Left ventricle myocardium inferior (tissue), 1 donor: ENCODE data around the gene BHLHE23. TPM values are rescaled to one million over a fixed set of nuclear protein-coding genes. Genes with fewer than 3 reads are reported as not detected.

Source experiments
- DNase-seq: peaks from one replicate; pipeline ENCODE4 v3.0.0-alpha.2; 2020
- H3K27ac ChIP-seq: fragments of 200-600 bp; replicated peaks from 2 replicates; pipeline ENCODE4 v1.8.0; 2021
- H3K27me3 ChIP-seq: fragments of 200-600 bp; 2 replicates; pipeline ENCODE4 v1.8.0; 2021; ENCODE audit warnings: low read depth
- H3K36me3 ChIP-seq: fragments of 200-600 bp; 2 replicates; pipeline ENCODE4 v1.8.0; 2021
- H3K4me1 ChIP-seq: fragments of 200-600 bp; 2 replicates; pipeline ENCODE4 v1.8.0; 2021
- H3K4me3 ChIP-seq: fragments of 200-600 bp; 2 replicates; pipeline ENCODE4 v1.8.0; 2021; ENCODE audit warnings: mild to moderate bottlenecking, moderate library complexity
- H3K9me3 ChIP-seq: fragments of 200-600 bp; replicated peaks from 2 replicates; pipeline ENCODE4 v1.8.0; 2021
- CTCF ChIP-seq: fragments of 200-600 bp; IDR thresholded peaks from 2 replicates; pipeline ENCODE4 v1.8.0; 2021; ENCODE audit warnings: antibody characterized with exemption, mild to moderate bottlenecking, borderline replicate concordance
- intact Hi-C: fragments of 100-400 bp; cut with micrococcal nuclease; formaldehyde crosslinking; loops from one replicate; pipeline ENCODE4 v1.11.0; 2022
- total RNA-seq: library from RNA; stranded (reverse); fragmentation: NEBNext Ultra II Directional; extraction: Animal tissue kit (Norgen Biotek cat#: 25700); gene quantifications from one replicate; pipeline ENCODE4 v1.2.1, GENCODE V29; 2021
- donor health status: DM: no; HTN: yes; CAD: no; lungs with severe emphysema.

The BHLHE23 gene
- total RNA-seq, 1 donor from 2014 or later = not detected

- Histone ChIP-seq H3K4me3 (no peak overlapping the region), H3K27me3 (peaks cover 93% of the 10 kb centered on the region), H3K4me1 (no peaks in the 10 kb centered on the region), H3K9me3 (no peaks in the 10 kb centered on the region), H3K27ac (no peak overlapping the region), H3K36me3 (no peaks in the 10 kb centered on the region)
- DNase-seq = no peak
- intact Hi-C loops = no loop called here
- TF ChIP-seq CTCF = no peak
Observed at GRCh38 chr20:62994869-62995281, 11.9 kb downstream of the BHLHE23 start.

- no peak for TF ChIP-seq CTCF
- Histone ChIP-seq H3K36me3 (no peaks in the 10 kb centered on the region), H3K9me3 (no peaks in the 10 kb centered on the region), H3K4me1 (no peaks in the 10 kb centered on the region), H3K27me3 (peaks cover 91% of the 10 kb centered on the region), H3K27ac (no peak overlapping the region), H3K4me3 (no peak overlapping the region)
- no peak for DNase-seq
- intact Hi-C loops = no loop called here
Observed at GRCh38 chr20:62993856-62994494, 12.8 kb downstream of the BHLHE23 start.

- TF ChIP-seq CTCF = no peak
- Histone ChIP-seq H3K4me1 (no peaks in the 10 kb centered on the region), H3K36me3 (no peaks in the 10 kb centered on the region), H3K27me3 (peaks cover 91% of the 10 kb centered on the region), H3K27ac (no peak overlapping the region), H3K4me3 (no peak overlapping the region), H3K9me3 (no peaks in the 10 kb centered on the region)
- intact Hi-C loops = no loop called here
- no peak for DNase-seq
Observed at GRCh38 chr20:62991863-62992262, 14.9 kb downstream of the BHLHE23 start.

- TF ChIP-seq CTCF = no peak
- intact Hi-C loops = no loop called here
- no peaks in the 10 kb centered on the region for H3K9me3 ChIP-seq
- no peak overlapping the region for H3K27ac ChIP-seq
- peaks cover 89% of the 10 kb centered on the region for H3K27me3 ChIP-seq
- H3K4me1 ChIP-seq = no peaks in the 10 kb centered on the region
- H3K4me3 ChIP-seq = no peak overlapping the region
- H3K36me3 ChIP-seq = no peaks in the 10 kb centered on the region
- no peak for DNase-seq
Observed at GRCh38 chr20:62991196-62991807, 15.5 kb downstream of the BHLHE23 start.

GRCh38 chr20:62990306-62990825 is 16.4 kb downstream of the BHLHE23 start:
- Histone ChIP-seq H3K4me1 (no peaks in the 10 kb centered on the region), H3K27me3 (peaks cover 88% of the 10 kb centered on the region), H3K36me3 (no peaks in the 10 kb centered on the region), H3K9me3 (no peaks in the 10 kb centered on the region), H3K4me3 (no peak overlapping the region), H3K27ac (no peak overlapping the region)
- TF ChIP-seq CTCF = no peak
- DNase-seq = no peak
- intact Hi-C loops = no loop called here
